ENCODE measurements around the gene TEKT2. TPM values are rescaled to one million over a fixed set of nuclear protein-coding genes. Genes with fewer than 3 reads are reported as not detected.

The TEKT2 gene
- total and polyA plus RNA-seq, 2 donors (not counting 1 experiment from before 2014, with no cell fraction given): 0.09 to 0.50 TPM

- Histone ChIP-seq H4K20me1 (ENCODE audit: control insufficient read depth, extremely low read depth, insufficient read depth, low read length) (no peaks in the 10 kb centered on the region), H3K4me3 (replicated peaks in 1 of 4; ENCODE audit: control extremely low read depth in 1 of 4, insufficient read depth in 1 of 4, low read depth in 3 of 4, low read length in 4 of 4) (no peak overlapping the region), H3K4me1 (ENCODE audit: control insufficient read depth, extremely low read depth, insufficient read depth, low read length) (no peaks in the 10 kb centered on the region), H3K4me2 (ENCODE audit: extremely low read depth, insufficient read depth, low read length) (no peak overlapping the region), H3K9me3 (ENCODE audit: control insufficient read depth, insufficient read depth, low read depth, low read length) (no peaks in the 10 kb centered on the region), H3K79me2 (ENCODE audit: control insufficient read depth, insufficient read depth, low read length) (no peaks in the 10 kb centered on the region), H3K36me3 (ENCODE audit: control insufficient read depth, insufficient read depth, low read length) (peaks cover 2% of the 10 kb centered on the region), H2AFZ (ENCODE audit: low read length) (no peak overlapping the region), H3K9ac (ENCODE audit: insufficient read depth, low read length) (no peak overlapping the region), H3K27me3 (ENCODE audit: control insufficient read depth, insufficient read depth, low read length) (no peaks in the 10 kb centered on the region), H3K27ac (ENCODE audit: insufficient read depth, low read length) (no peak overlapping the region)
- no peak for DNase-seq (ENCODE audit: low read depth in 2 of 2)
- TF ChIP-seq CTCF (conservative IDR thresholded peaks at IDR 0.05 in 1 of 2, IDR thresholded peaks at IDR 0.05 in 1 of 2; ENCODE audit: low read depth in 1 of 2, low read length in 2 of 2): no peak
- no peak for TF ChIP-seq EZH2 (IDR thresholded peaks at IDR 0.05; ENCODE audit: low read length, missing control alignments)
Measured at GRCh38 chr1:36040238-36040637, 43.7 kb upstream of the TEKT2 start.

GRCh38 chr1:36051821-36052220 lies 32.1 kb upstream of the TEKT2 start:
- H4K20me1 ChIP-seq (ENCODE audit: control insufficient read depth, extremely low read depth, insufficient read depth, low read length): no peaks in the 10 kb centered on the region
- no peaks in the 10 kb centered on the region for H3K79me2 ChIP-seq (ENCODE audit: control insufficient read depth, insufficient read depth, low read length)
- H3K27me3 ChIP-seq (ENCODE audit: control insufficient read depth, insufficient read depth, low read length): no peaks in the 10 kb centered on the region
- no peak overlapping the region for H3K4me2 ChIP-seq (ENCODE audit: extremely low read depth, insufficient read depth, low read length)
- no peak overlapping the region for H3K9ac ChIP-seq (ENCODE audit: insufficient read depth, low read length)
- no peak for TF ChIP-seq CTCF (conservative IDR thresholded peaks at IDR 0.05 in 1 of 2, IDR thresholded peaks at IDR 0.05 in 1 of 2; ENCODE audit: low read depth in 1 of 2, low read length in 2 of 2)
- no peak for TF ChIP-seq EZH2 (IDR thresholded peaks at IDR 0.05; ENCODE audit: low read length, missing control alignments)
- H3K27ac ChIP-seq (ENCODE audit: insufficient read depth, low read length): no peak overlapping the region
- no peaks in the 10 kb centered on the region for H3K4me1 ChIP-seq (ENCODE audit: control insufficient read depth, extremely low read depth, insufficient read depth, low read length)
- DNase-seq (ENCODE audit: low read depth in 2 of 2): no peak
- H2AFZ ChIP-seq (ENCODE audit: low read length): no peak overlapping the region
- no peaks in the 10 kb centered on the region for H3K9me3 ChIP-seq (ENCODE audit: control insufficient read depth, insufficient read depth, low read depth, low read length)
- no peak overlapping the region for H3K4me3 ChIP-seq (replicated peaks in 1 of 4; ENCODE audit: control extremely low read depth in 1 of 4, insufficient read depth in 1 of 4, low read depth in 3 of 4, low read length in 4 of 4)
- H3K36me3 ChIP-seq (ENCODE audit: control insufficient read depth, insufficient read depth, low read length): no peaks in the 10 kb centered on the region

- Histone ChIP-seq H3K79me2 (ENCODE audit: control insufficient read depth, insufficient read depth, low read length) (no peaks in the 10 kb centered on the region), H3K9me3 (ENCODE audit: control insufficient read depth, insufficient read depth, low read depth, low read length) (no peaks in the 10 kb centered on the region), H3K9ac (ENCODE audit: insufficient read depth, low read length) (no peak overlapping the region), H3K27me3 (ENCODE audit: control insufficient read depth, insufficient read depth, low read length) (no peaks in the 10 kb centered on the region), H3K27ac (ENCODE audit: insufficient read depth, low read length) (no peak overlapping the region), H2AFZ (ENCODE audit: low read length) (no peak overlapping the region), H3K4me1 (ENCODE audit: control insufficient read depth, extremely low read depth, insufficient read depth, low read length) (no peaks in the 10 kb centered on the region), H3K4me3 (replicated peaks in 1 of 4; ENCODE audit: control extremely low read depth in 1 of 4, insufficient read depth in 1 of 4, low read depth in 3 of 4, low read length in 4 of 4) (no peak overlapping the region), H3K36me3 (ENCODE audit: control insufficient read depth, insufficient read depth, low read length) (no peaks in the 10 kb centered on the region), H4K20me1 (ENCODE audit: control insufficient read depth, extremely low read depth, insufficient read depth, low read length) (no peaks in the 10 kb centered on the region), H3K4me2 (ENCODE audit: extremely low read depth, insufficient read depth, low read length) (no peak overlapping the region)
- TF ChIP-seq CTCF (conservative IDR thresholded peaks at IDR 0.05 in 1 of 2, IDR thresholded peaks at IDR 0.05 in 1 of 2; ENCODE audit: low read depth in 1 of 2, low read length in 2 of 2) (no peak), EZH2 (IDR thresholded peaks at IDR 0.05; ENCODE audit: low read length, missing control alignments) (no peak)
- DNase-seq (ENCODE audit: low read depth in 2 of 2): no peak
Measured at GRCh38 chr1:36053978-36054377, 29.9 kb upstream of the TEKT2 start.

Data from fibroblast of lung (primary cell).